DND-41 (cell line): Measurements from ENCODE around the gene TEX10.

Source experiments
- ATAC-seq: fragments of 200-7000 bp; cut with Tn5 transposase; 3 replicates; pipeline ENCODE4 v1.9.1; 2021; ENCODE audit warnings: low read depth; ENCODE audit not compliant: insufficient read depth
- DNase-seq: peaks from one replicate; pipeline ENCODE4 v3.0.0-alpha.2; 2020
- H2AFZ ChIP-seq: 2 replicates; pipeline ENCODE4 v1.6.0; 2012; ENCODE audit warnings: low read depth, low read length
- H3K27ac ChIP-seq: 2 replicates; pipeline ENCODE4 v1.5.1; 2012; ENCODE audit warnings: low read length, inconsistent platforms
- H3K27me3 ChIP-seq: fragments of 200-600 bp; sonication (generic); 2 replicates; pipeline ENCODE4 v1.6.0; 2012; ENCODE audit warnings: low read length, mild to moderate bottlenecking, inconsistent platforms; ENCODE audit not compliant: insufficient read depth, poor library complexity
- H3K36me3 ChIP-seq: 2 replicates; pipeline ENCODE4 v1.5.1; 2012; ENCODE audit warnings: low read length, inconsistent platforms; ENCODE audit not compliant: insufficient read depth
- H3K4me1 ChIP-seq: 2 replicates; pipeline ENCODE4 v1.5.1; 2012; ENCODE audit warnings: mild to moderate bottlenecking, low read length; ENCODE audit not compliant: insufficient read depth
- H3K4me2 ChIP-seq: 2 replicates; pipeline ENCODE4 v1.6.0; 2012; ENCODE audit warnings: mild to moderate bottlenecking, moderate library complexity, low read length, inconsistent platforms; ENCODE audit not compliant: insufficient read depth
- H3K4me3 ChIP-seq, 2 experiments: fragments of 200-600 bp in 1 of 2; shearing (Covaris generic) in 1 of 2; 2 replicates each; pipeline ENCODE4 v1.5.1; 2012 to 2016; ENCODE audit warnings: inconsistent platforms in 2 of 2, low read length in 2 of 2, mild to moderate bottlenecking in 2 of 2, low read depth in 1 of 2, moderate library complexity in 1 of 2
- H3K79me2 ChIP-seq: 2 replicates; pipeline ENCODE4 v1.6.0; 2012; ENCODE audit warnings: low read length, inconsistent platforms; ENCODE audit not compliant: insufficient read depth
- H3K9ac ChIP-seq: 2 replicates; pipeline ENCODE4 v1.6.0; 2012; ENCODE audit warnings: low read depth, mild to moderate bottlenecking, inconsistent platforms, low read length, moderate library complexity
- H3K9me3 ChIP-seq: 2 replicates; pipeline ENCODE4 v1.5.1; 2012; ENCODE audit warnings: low read length, moderate library complexity, mild to moderate bottlenecking, inconsistent platforms; ENCODE audit not compliant: insufficient read depth, severe bottlenecking
- H4K20me1 ChIP-seq: 2 replicates; pipeline ENCODE4 v1.6.0; 2012; ENCODE audit warnings: low read length; ENCODE audit not compliant: insufficient read depth
- EZH2 ChIP-seq: IDR thresholded peaks from 3 replicates; pipeline ENCODE4 v1.6.1; 2012; ENCODE audit warnings: borderline replicate concordance, low read depth, mild to moderate bottlenecking, moderate library complexity, low read length, inconsistent platforms; ENCODE audit not compliant: severe bottlenecking
- TF ChIP-seq, protein P1 (sequence below): IDR thresholded peaks from 2 replicates; pipeline ENCODE4 v1.5.1; 2012; ENCODE audit warnings: borderline replicate concordance, low read length, moderate library complexity, mild to moderate bottlenecking; ENCODE audit not compliant: poor library complexity, severe bottlenecking; ENCODE audit errors: extremely low read depth

TEX10 gene

GRCh38 chr9:100354121-100354800 is 1.5 kb upstream of the TEX10 start:
- ATAC-seq = no peak

DNA sequence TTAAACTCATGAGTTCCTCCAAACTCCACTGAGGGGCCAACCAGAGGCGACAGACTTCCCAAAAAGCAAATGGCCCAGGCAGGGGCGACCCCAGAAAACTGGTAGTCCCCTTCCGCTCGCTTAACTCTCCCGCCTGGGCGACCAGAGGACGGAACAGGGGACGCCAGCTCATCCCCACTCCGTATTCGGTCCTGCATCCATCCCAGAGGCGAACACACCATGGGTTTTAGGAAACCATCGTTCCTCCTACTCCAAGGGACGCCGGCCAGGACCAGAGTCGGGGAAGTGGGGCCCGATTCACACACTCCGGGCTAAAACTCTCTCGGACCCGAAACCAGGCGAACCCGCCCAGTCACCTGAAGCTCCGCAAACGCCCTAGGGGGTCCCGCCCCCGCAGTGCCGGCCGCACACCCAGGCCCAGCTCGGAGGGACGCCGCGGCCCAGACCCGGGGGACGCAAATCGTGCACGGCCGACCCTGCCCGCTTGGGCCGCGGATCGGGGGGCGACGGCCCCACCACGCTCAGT is 478 bp downstream of the TEX10 start:
- Histone ChIP-seq H3K36me3 (peaks cover 15% of the 10 kb centered on the region), H3K27me3 (no peaks in the 10 kb centered on the region), H3K9me3 (no peaks in the 10 kb centered on the region), H3K9ac (peak overlapping the region; percentile 85), H3K4me2 (peak overlapping the region; percentile 72), H3K27ac (peak overlapping the region; percentile 73), H2AFZ (peak overlapping the region; percentile 81), H3K4me3 (peak overlapping the region; percentile 68 to 70), H3K79me2 (peaks cover 58% of the 10 kb centered on the region), H4K20me1 (peaks cover 37% of the 10 kb centered on the region), H3K4me1 (peaks cover 36% of the 10 kb centered on the region)
- ATAC-seq = peak; percentile 56
- TF ChIP-seq, protein P1, sequence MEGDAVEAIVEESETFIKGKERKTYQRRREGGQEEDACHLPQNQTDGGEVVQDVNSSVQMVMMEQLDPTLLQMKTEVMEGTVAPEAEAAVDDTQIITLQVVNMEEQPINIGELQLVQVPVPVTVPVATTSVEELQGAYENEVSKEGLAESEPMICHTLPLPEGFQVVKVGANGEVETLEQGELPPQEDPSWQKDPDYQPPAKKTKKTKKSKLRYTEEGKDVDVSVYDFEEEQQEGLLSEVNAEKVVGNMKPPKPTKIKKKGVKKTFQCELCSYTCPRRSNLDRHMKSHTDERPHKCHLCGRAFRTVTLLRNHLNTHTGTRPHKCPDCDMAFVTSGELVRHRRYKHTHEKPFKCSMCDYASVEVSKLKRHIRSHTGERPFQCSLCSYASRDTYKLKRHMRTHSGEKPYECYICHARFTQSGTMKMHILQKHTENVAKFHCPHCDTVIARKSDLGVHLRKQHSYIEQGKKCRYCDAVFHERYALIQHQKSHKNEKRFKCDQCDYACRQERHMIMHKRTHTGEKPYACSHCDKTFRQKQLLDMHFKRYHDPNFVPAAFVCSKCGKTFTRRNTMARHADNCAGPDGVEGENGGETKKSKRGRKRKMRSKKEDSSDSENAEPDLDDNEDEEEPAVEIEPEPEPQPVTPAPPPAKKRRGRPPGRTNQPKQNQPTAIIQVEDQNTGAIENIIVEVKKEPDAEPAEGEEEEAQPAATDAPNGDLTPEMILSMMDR = no peak
- TF ChIP-seq EZH2 = no peak
- peak; percentile 43 for DNase-seq

More at GRCh38 chr9:100354121-100354800, 1.5 kb upstream of the TEX10 start:
- no peak overlapping the region for H3K4me3 ChIP-seq
- no peaks in the 10 kb centered on the region for H3K9me3 ChIP-seq
- H3K4me1 ChIP-seq = peaks cover 33% of the 10 kb centered on the region
- H3K27me3 ChIP-seq = no peaks in the 10 kb centered on the region
- no peak for TF ChIP-seq EZH2
- TF ChIP-seq, protein P1 = no peak
- H3K36me3 ChIP-seq = 0 out of 2 replicates have a peak, but pooled peaks cover 3% of the 10 kb centered on the region
- H3K79me2 ChIP-seq = peaks cover 38% of the 10 kb centered on the region
- DNase-seq = no peak
- no peak overlapping the region for H2AFZ ChIP-seq
- no peak overlapping the region for H3K9ac ChIP-seq
- no peak overlapping the region for H3K27ac ChIP-seq
- peak overlapping the region; percentile 72; the same call in 1 of the 2 replicates for H3K4me2 ChIP-seq
- H4K20me1 ChIP-seq = peaks cover 23% of the 10 kb centered on the region

GRCh38 chr9:100351508-100351907 is 1.2 kb downstream of the TEX10 start:
- no peaks in the 10 kb centered on the region for H3K9me3 ChIP-seq
- H3K4me1 ChIP-seq = peaks cover 41% of the 10 kb centered on the region
- H4K20me1 ChIP-seq = peaks cover 44% of the 10 kb centered on the region
- H3K4me2 ChIP-seq = peak overlapping the region; percentile 72
- H3K27ac ChIP-seq = peak overlapping the region; percentile 73
- no peaks in the 10 kb centered on the region for H3K27me3 ChIP-seq
- peaks cover 22% of the 10 kb centered on the region for H3K36me3 ChIP-seq
- H2AFZ ChIP-seq = no peak overlapping the region
- TF ChIP-seq, protein P1 = no peak
- no peak for TF ChIP-seq EZH2
- peak overlapping the region; percentile 68 to 70; a peak in 3 of 4 replicates for H3K4me3 ChIP-seq
- DNase-seq (no peak), ATAC-seq (no peak)
- peaks cover 65% of the 10 kb centered on the region for H3K79me2 ChIP-seq
- peak overlapping the region; percentile 85 for H3K9ac ChIP-seq
